GM12873 (cell line): ENCODE results near the gene ECT2.
A peak's percentile ranks its signal among the peaks of the same experiment; 100 is the strongest.

Experiments used
- TF ChIP-seq, protein P1 (sequence below): IDR thresholded peaks from 2 replicates; pipeline ENCODE4 v1.5.1; 2012; ENCODE audit warnings: low read depth, mild to moderate bottlenecking, moderate library complexity, low read length, control low read depth; ENCODE audit not compliant: insufficient read depth; ENCODE audit errors: missing control alignments

The ECT2 gene

GRCh38 chr3:172815857-172816256, 65.3 kb downstream of the ECT2 start:
- TF ChIP-seq, protein P1, sequence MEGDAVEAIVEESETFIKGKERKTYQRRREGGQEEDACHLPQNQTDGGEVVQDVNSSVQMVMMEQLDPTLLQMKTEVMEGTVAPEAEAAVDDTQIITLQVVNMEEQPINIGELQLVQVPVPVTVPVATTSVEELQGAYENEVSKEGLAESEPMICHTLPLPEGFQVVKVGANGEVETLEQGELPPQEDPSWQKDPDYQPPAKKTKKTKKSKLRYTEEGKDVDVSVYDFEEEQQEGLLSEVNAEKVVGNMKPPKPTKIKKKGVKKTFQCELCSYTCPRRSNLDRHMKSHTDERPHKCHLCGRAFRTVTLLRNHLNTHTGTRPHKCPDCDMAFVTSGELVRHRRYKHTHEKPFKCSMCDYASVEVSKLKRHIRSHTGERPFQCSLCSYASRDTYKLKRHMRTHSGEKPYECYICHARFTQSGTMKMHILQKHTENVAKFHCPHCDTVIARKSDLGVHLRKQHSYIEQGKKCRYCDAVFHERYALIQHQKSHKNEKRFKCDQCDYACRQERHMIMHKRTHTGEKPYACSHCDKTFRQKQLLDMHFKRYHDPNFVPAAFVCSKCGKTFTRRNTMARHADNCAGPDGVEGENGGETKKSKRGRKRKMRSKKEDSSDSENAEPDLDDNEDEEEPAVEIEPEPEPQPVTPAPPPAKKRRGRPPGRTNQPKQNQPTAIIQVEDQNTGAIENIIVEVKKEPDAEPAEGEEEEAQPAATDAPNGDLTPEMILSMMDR = no peak

GRCh38 chr3:172816281-172816680, 65.8 kb downstream of the ECT2 start:
- TF ChIP-seq, protein P1 = no peak

DNA sequence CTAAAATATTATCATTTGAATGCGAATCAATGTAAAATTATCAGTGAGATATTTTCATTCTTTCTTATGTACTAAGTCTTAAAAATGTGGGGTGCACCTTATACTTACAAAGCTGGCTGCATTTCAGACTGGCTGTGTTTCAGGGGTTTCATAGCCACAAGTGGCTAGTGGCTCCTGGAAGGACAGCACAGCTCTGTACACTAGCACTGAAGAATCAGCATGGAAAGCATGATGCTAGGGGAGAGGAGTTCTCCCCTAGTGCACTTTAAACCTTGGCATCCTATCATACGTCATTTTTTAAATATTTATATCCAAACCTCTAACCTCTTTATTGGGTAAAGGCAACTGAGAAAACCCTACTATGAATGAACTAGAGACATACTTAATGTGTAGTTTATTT, 66.4 kb downstream of the ECT2 start:
- TF ChIP-seq, protein P1 = no peak

DNA sequence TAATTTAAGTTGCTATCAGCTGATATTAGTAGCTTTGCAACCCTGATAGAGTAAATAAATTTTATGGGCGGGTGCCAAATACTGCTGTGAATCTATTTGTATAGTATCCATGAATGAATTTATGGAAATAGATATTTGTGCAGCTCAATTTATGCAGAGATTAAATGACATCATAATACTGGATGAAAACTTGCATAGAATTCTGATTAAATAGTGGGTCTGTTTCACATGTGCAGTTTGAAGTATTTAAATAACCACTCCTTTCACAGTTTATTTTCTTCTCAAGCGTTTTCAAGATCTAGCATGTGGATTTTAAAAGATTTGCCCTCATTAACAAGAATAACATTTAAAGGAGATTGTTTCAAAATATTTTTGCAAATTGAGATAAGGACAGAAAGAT, 70.0 kb downstream of the ECT2 start:
- TF ChIP-seq, protein P1 = no peak

GRCh38 chr3:172824229-172824628, 73.7 kb downstream of the ECT2 start:
- TF ChIP-seq, protein P1 = no peak

DNA sequence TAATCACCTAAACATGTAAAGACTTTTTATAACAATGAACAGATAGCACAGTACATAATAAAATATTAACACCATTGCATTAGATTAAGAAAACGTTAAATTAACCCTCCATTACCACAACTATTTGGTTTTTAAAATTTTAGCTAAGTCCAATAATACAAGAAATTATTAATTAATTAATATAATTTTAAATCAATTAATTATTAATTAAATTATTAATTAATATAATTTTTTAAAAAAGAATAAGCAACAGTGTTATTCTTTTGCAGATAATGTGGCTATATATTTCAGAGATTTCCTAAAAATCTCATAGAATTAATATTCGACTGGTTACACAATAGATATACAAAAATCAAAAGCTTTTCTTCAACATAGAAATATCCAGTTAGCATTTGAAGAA, 82.5 kb downstream of the ECT2 start:
- TF ChIP-seq, protein P1 = no peak

GRCh38 chr3:172836390-172836997, 86.0 kb downstream of the ECT2 start:
- TF ChIP-seq, protein P1 = peak; percentile 73
